ENCODE measurements around the gene TNKS2.

TNKS2 gene

GRCh38 chr10:91856637-91857036 is 58.4 kb downstream of the TNKS2 start:
- Histone ChIP-seq H3K27ac (ENCODE audit: insufficient read depth, low read length, poor library complexity, severe bottlenecking) (no peak overlapping the region), H3K27me3 (replicated peaks; ENCODE audit: control insufficient read depth, insufficient read depth, low read length, poor library complexity, severe bottlenecking) (no peaks in the 10 kb centered on the region), H3K4me3 (ENCODE audit: insufficient read depth, low read depth, low read length, poor library complexity, severe bottlenecking) (no peak overlapping the region), H3K4me1 (ENCODE audit: control insufficient read depth, insufficient read depth, low read length, poor library complexity, severe bottlenecking) (no peaks in the 10 kb centered on the region), H3K9me3 (ENCODE audit: control insufficient read depth, low read length) (no peaks in the 10 kb centered on the region), H3K36me3 (ENCODE audit: control insufficient read depth, insufficient read depth, low read length) (peaks cover 88% of the 10 kb centered on the region)
- no peak for DNase-seq

DNA sequence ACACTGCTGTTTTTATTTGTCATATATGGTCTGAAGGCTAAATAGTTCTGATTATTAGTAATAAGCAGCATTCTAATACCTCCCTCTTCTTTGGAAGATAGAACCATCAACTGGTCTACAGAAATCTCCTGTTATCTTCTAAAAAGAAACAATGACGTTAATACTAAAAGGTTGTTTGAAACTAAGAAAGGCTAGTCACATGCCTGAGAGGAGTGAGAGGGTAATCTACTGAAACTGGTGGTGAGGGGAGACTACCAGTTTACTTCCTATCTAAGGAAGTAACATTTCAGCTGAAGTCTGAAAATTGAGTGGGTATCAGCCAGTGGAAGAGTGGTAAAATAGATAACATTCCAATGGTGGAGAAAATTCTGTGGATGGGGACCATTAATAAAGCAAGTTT is 62.7 kb downstream of the TNKS2 start:
- H3K36me3 ChIP-seq (ENCODE audit: control insufficient read depth, insufficient read depth, low read length): peaks cover 77% of the 10 kb centered on the region
- no peak overlapping the region for H3K4me3 ChIP-seq (ENCODE audit: insufficient read depth, low read depth, low read length, poor library complexity, severe bottlenecking)
- no peaks in the 10 kb centered on the region for H3K9me3 ChIP-seq (ENCODE audit: control insufficient read depth, low read length)
- no peak for DNase-seq
- H3K27ac ChIP-seq (ENCODE audit: insufficient read depth, low read length, poor library complexity, severe bottlenecking): no peak overlapping the region
- H3K4me1 ChIP-seq (ENCODE audit: control insufficient read depth, insufficient read depth, low read length, poor library complexity, severe bottlenecking): no peaks in the 10 kb centered on the region
- H3K27me3 ChIP-seq (replicated peaks; ENCODE audit: control insufficient read depth, insufficient read depth, low read length, poor library complexity, severe bottlenecking): no peaks in the 10 kb centered on the region

- no peaks in the 10 kb centered on the region for H3K27me3 ChIP-seq (replicated peaks; ENCODE audit: control insufficient read depth, insufficient read depth, low read length, poor library complexity, severe bottlenecking)
- no peak for DNase-seq
- no peaks in the 10 kb centered on the region for H3K9me3 ChIP-seq (ENCODE audit: control insufficient read depth, low read length)
- H3K27ac ChIP-seq (ENCODE audit: insufficient read depth, low read length, poor library complexity, severe bottlenecking): no peak overlapping the region
- no peaks in the 10 kb centered on the region for H3K4me1 ChIP-seq (ENCODE audit: control insufficient read depth, insufficient read depth, low read length, poor library complexity, severe bottlenecking)
- peaks cover 50% of the 10 kb centered on the region for H3K36me3 ChIP-seq (ENCODE audit: control insufficient read depth, insufficient read depth, low read length)
- no peak overlapping the region for H3K4me3 ChIP-seq (ENCODE audit: insufficient read depth, low read depth, low read length, poor library complexity, severe bottlenecking)
These were observed 65.9 kb downstream of the TNKS2 start for GRCh38 chr10:91864099-91864498.

GRCh38 chr10:91864744-91865143 is 66.5 kb downstream of the TNKS2 start:
- Histone ChIP-seq H3K4me3 (ENCODE audit: insufficient read depth, low read depth, low read length, poor library complexity, severe bottlenecking) (no peak overlapping the region), H3K27ac (ENCODE audit: insufficient read depth, low read length, poor library complexity, severe bottlenecking) (no peak overlapping the region), H3K36me3 (ENCODE audit: control insufficient read depth, insufficient read depth, low read length) (peaks cover 43% of the 10 kb centered on the region), H3K27me3 (replicated peaks; ENCODE audit: control insufficient read depth, insufficient read depth, low read length, poor library complexity, severe bottlenecking) (no peaks in the 10 kb centered on the region), H3K9me3 (ENCODE audit: control insufficient read depth, low read length) (no peaks in the 10 kb centered on the region), H3K4me1 (ENCODE audit: control insufficient read depth, insufficient read depth, low read length, poor library complexity, severe bottlenecking) (no peaks in the 10 kb centered on the region)
- no peak for DNase-seq

DNA sequence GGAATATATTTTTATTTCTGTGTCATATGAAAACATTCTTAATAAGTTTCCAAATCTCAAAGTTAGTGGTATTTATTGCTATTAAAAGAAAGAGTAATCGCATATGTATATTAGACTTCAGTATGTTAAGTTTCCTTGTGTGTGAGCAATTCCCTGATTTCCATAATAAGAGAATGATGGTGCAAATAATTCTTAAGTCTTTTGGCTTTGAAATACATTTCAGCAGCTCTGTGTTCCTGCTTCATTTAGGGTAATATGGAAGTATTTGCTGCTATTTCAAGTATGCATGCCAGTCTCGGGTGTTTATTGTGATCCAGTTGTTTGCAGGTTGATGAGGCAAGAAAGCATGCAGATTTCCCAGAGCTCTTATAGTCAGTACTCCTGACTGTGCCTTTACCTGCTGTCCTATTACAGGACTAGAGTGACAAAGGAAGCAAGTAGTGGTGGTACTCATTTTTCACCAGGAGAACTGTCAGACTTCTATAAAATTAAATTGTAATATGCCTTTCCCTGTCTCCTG is 67.4 kb downstream of the TNKS2 start:
- H3K36me3 ChIP-seq (ENCODE audit: control insufficient read depth, insufficient read depth, low read length): peaks cover 35% of the 10 kb centered on the region
- no peak for DNase-seq

DNA sequence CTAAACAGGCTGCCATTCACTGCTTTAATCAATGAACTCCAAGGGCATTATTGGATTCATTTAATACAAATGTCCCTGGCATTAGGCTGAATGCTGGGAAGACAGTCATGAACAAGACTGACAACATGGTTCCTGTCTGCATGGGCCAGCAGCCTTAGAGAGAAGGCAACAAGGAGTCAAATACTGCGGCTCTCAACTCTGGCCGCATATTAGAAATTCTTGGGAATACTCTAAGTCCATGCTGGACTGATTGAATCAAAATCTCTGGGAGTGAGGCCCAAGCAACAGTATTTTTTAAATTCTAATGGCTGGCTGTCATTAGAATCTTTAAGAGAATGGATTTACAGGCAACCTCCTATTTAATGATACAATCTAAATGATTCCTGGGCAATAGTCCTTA is 76.9 kb downstream of the TNKS2 start:
- no peaks in the 10 kb centered on the region for H3K4me1 ChIP-seq (ENCODE audit: control insufficient read depth, insufficient read depth, low read length, poor library complexity, severe bottlenecking)
- no peak overlapping the region for H3K27ac ChIP-seq (ENCODE audit: insufficient read depth, low read length, poor library complexity, severe bottlenecking)
- no peaks in the 10 kb centered on the region for H3K9me3 ChIP-seq (ENCODE audit: control insufficient read depth, low read length)
- H3K4me3 ChIP-seq (ENCODE audit: insufficient read depth, low read depth, low read length, poor library complexity, severe bottlenecking): no peak overlapping the region
- no peak for DNase-seq
- H3K27me3 ChIP-seq (replicated peaks; ENCODE audit: control insufficient read depth, insufficient read depth, low read length, poor library complexity, severe bottlenecking): no peaks in the 10 kb centered on the region
- no peaks in the 10 kb centered on the region for H3K36me3 ChIP-seq (ENCODE audit: control insufficient read depth, insufficient read depth, low read length)

More for the DNA sequence above, 67.4 kb downstream of the TNKS2 start:
- no peaks in the 10 kb centered on the region for H3K9me3 ChIP-seq (ENCODE audit: control insufficient read depth, low read length)
- no peak overlapping the region for H3K4me3 ChIP-seq (ENCODE audit: insufficient read depth, low read depth, low read length, poor library complexity, severe bottlenecking)
- no peaks in the 10 kb centered on the region for H3K27me3 ChIP-seq (replicated peaks; ENCODE audit: control insufficient read depth, insufficient read depth, low read length, poor library complexity, severe bottlenecking)
- H3K4me1 ChIP-seq (ENCODE audit: control insufficient read depth, insufficient read depth, low read length, poor library complexity, severe bottlenecking): no peaks in the 10 kb centered on the region
- H3K27ac ChIP-seq (ENCODE audit: insufficient read depth, low read length, poor library complexity, severe bottlenecking): no peak overlapping the region

- H3K27ac ChIP-seq (ENCODE audit: insufficient read depth, low read length, poor library complexity, severe bottlenecking): no peak overlapping the region
- H3K36me3 ChIP-seq (ENCODE audit: control insufficient read depth, insufficient read depth, low read length): no peaks in the 10 kb centered on the region
- no peak for DNase-seq
- H3K4me3 ChIP-seq (ENCODE audit: insufficient read depth, low read depth, low read length, poor library complexity, severe bottlenecking): no peak overlapping the region
- H3K4me1 ChIP-seq (ENCODE audit: control insufficient read depth, insufficient read depth, low read length, poor library complexity, severe bottlenecking): no peaks in the 10 kb centered on the region
- H3K27me3 ChIP-seq (replicated peaks; ENCODE audit: control insufficient read depth, insufficient read depth, low read length, poor library complexity, severe bottlenecking): no peaks in the 10 kb centered on the region
- H3K9me3 ChIP-seq (ENCODE audit: control insufficient read depth, low read length): no peaks in the 10 kb centered on the region
These were observed 77.6 kb downstream of the TNKS2 start for GRCh38 chr10:91875779-91876178.

DNA sequence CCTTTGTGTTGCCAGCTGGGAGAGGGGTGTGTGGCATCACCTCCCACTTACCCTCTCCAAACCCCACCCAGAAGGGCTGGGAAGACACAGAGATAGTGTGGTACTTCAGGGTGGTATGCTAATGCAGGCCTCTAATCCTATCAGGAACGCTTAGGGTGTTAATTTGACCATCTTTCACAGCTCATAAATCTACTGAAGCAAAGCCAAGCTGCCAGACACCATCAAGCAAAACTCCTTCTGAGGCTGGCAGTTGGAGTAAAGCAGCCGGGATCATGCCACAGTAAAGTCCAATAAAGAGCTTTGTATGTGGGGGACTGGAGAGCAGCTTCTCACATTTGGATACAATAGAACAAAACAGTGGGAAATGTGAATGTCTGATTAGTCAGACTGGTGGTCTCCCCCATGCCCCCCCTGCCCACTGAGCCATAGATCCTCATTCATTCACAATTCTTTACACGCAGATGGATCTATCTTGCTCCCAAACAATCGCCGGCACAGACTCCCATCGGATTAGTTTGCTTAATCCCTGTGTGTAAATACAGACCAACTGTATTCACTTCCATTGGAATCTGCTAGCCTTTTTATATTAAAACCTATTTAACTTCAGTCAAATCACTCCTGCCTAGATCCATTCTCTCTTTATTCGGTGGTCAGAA is 81.4 kb downstream of the TNKS2 start:
- no peak overlapping the region for H3K27ac ChIP-seq (ENCODE audit: insufficient read depth, low read length, poor library complexity, severe bottlenecking)
- H3K27me3 ChIP-seq (replicated peaks; ENCODE audit: control insufficient read depth, insufficient read depth, low read length, poor library complexity, severe bottlenecking): no peaks in the 10 kb centered on the region
- no peak for DNase-seq
- peaks cover 4% of the 10 kb centered on the region for H3K9me3 ChIP-seq (ENCODE audit: control insufficient read depth, low read length)
- no peak overlapping the region for H3K4me3 ChIP-seq (ENCODE audit: insufficient read depth, low read depth, low read length, poor library complexity, severe bottlenecking)
- H3K4me1 ChIP-seq (ENCODE audit: control insufficient read depth, insufficient read depth, low read length, poor library complexity, severe bottlenecking): no peaks in the 10 kb centered on the region
- no peaks in the 10 kb centered on the region for H3K36me3 ChIP-seq (ENCODE audit: control insufficient read depth, insufficient read depth, low read length)

DNA sequence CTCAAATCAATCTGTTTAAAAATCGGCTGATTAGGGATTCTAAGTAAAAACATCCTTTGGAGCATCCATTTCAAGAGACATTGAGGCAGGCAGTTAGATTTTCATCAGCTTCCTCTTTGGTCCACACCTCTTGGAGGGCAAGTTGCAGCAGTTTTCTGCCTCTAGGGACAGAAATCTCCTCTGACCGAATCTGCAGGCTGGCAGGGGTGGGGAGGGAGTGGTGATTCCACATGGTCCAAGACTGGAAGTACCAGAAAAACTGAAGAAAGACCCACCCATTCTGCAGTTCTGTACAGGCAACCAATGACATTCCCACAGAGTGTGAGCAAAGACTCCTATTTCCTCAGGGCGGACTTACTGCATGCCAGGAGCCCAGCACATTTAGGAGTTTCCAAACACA is 82.1 kb downstream of the TNKS2 start:
- H3K27ac ChIP-seq (ENCODE audit: insufficient read depth, low read length, poor library complexity, severe bottlenecking): no peak overlapping the region
- no peaks in the 10 kb centered on the region for H3K4me1 ChIP-seq (ENCODE audit: control insufficient read depth, insufficient read depth, low read length, poor library complexity, severe bottlenecking)
- no peaks in the 10 kb centered on the region for H3K27me3 ChIP-seq (replicated peaks; ENCODE audit: control insufficient read depth, insufficient read depth, low read length, poor library complexity, severe bottlenecking)
- peaks cover 4% of the 10 kb centered on the region for H3K9me3 ChIP-seq (ENCODE audit: control insufficient read depth, low read length)
- H3K4me3 ChIP-seq (ENCODE audit: insufficient read depth, low read depth, low read length, poor library complexity, severe bottlenecking): no peak overlapping the region
- H3K36me3 ChIP-seq (ENCODE audit: control insufficient read depth, insufficient read depth, low read length): no peaks in the 10 kb centered on the region
- no peak for DNase-seq

GRCh38 chr10:91883549-91884444 is 85.6 kb downstream of the TNKS2 start:
- Histone ChIP-seq H3K27ac (ENCODE audit: insufficient read depth, low read length, poor library complexity, severe bottlenecking) (no peak overlapping the region), H3K27me3 (replicated peaks; ENCODE audit: control insufficient read depth, insufficient read depth, low read length, poor library complexity, severe bottlenecking) (peaks cover 5% of the 10 kb centered on the region), H3K36me3 (ENCODE audit: control insufficient read depth, insufficient read depth, low read length) (no peaks in the 10 kb centered on the region), H3K4me1 (ENCODE audit: control insufficient read depth, insufficient read depth, low read length, poor library complexity, severe bottlenecking) (no peaks in the 10 kb centered on the region), H3K9me3 (ENCODE audit: control insufficient read depth, low read length) (peaks cover 4% of the 10 kb centered on the region), H3K4me3 (ENCODE audit: insufficient read depth, low read depth, low read length, poor library complexity, severe bottlenecking) (no peak overlapping the region)
- DNase-seq: no peak

Data from effector memory CD4-positive, alpha-beta T cell (primary cell).